ENCODE measurements around the gene ZNF865. TPM values are rescaled to one million over a fixed set of nuclear protein-coding genes. Genes with fewer than 3 reads are reported as not detected.

ZNF865 gene
- total RNA-seq, 1 donor from 2014 or later = 0.49 TPM

DNA sequence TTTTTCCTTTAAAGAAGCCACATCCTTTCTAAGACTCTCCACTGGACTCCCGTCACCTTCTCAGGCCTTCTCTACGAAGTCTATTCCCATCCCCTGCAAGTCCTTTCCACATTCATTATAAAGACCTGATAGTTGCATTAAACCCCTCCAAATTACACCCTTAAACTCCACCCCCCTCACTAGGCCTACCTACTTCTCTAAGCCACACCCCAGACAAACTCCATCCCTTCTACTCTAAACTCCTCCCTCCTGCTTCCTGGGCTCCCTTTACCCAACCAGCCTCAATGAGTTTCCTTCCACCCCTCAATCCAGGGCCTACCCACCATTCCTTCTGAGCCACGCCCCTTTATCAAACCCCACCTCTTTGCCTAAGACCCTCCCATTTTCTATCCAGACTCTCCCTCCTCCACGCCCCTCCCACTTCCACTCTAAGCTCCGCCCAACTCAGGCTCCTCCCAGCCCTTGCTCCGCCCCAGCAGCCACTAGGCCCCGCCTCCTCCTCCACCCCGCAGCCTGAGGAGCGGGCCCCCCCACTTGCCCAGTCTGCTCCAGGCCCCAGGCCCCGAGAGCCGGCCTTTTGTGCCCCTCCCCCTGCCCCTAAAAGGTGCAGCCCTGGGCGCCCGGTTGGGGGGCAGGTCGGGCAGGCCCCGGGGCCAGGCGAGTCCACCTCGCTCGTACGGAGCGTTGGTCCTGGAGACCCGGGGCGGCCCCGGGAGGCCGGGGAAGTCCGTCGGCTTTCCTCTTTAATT, 6.6 kb upstream of the ZNF865 start:
- H3K27me3 Mint-ChIP-seq (ENCODE audit: insufficient read depth, low read depth) = peaks cover 7% of the 10 kb centered on the region
- peak overlapping the region; percentile 73 for H3K4me3 ChIP-seq
- no peaks in the 10 kb centered on the region for H4K20me1 ChIP-seq (ENCODE audit: low read depth)
- H3K79me2 ChIP-seq (ENCODE audit: low read depth) = peaks cover 16% of the 10 kb centered on the region
- H3K9me3 Mint-ChIP-seq = peaks cover 14% of the 10 kb centered on the region
- no peaks in the 10 kb centered on the region for H3K27me3 ChIP-seq
- peak overlapping the region; percentile 98 for H3K27ac ChIP-seq
- peaks cover 17% of the 10 kb centered on the region for H3K36me3 ChIP-seq
- peak overlapping the region; percentile 72 for H3K4me2 ChIP-seq
- H3K9ac ChIP-seq = peak overlapping the region; percentile 92
- peak overlapping the region; percentile 98 for H3K4me3 Mint-ChIP-seq
- peak; percentile 96 for DNase-seq (ENCODE audit: low spot score)
- H3F3A ChIP-seq (ENCODE audit: low read depth) = peaks cover 52% of the 10 kb centered on the region
- no peaks in the 10 kb centered on the region for H3K9me3 ChIP-seq (ENCODE audit: low read depth)
- H2AFZ ChIP-seq (replicated peaks) = no peak overlapping the region
- TF ChIP-seq, protein P1, sequence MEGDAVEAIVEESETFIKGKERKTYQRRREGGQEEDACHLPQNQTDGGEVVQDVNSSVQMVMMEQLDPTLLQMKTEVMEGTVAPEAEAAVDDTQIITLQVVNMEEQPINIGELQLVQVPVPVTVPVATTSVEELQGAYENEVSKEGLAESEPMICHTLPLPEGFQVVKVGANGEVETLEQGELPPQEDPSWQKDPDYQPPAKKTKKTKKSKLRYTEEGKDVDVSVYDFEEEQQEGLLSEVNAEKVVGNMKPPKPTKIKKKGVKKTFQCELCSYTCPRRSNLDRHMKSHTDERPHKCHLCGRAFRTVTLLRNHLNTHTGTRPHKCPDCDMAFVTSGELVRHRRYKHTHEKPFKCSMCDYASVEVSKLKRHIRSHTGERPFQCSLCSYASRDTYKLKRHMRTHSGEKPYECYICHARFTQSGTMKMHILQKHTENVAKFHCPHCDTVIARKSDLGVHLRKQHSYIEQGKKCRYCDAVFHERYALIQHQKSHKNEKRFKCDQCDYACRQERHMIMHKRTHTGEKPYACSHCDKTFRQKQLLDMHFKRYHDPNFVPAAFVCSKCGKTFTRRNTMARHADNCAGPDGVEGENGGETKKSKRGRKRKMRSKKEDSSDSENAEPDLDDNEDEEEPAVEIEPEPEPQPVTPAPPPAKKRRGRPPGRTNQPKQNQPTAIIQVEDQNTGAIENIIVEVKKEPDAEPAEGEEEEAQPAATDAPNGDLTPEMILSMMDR (IDR thresholded peaks at IDR 0.05) = no peak
- TF ChIP-seq EZH2 (IDR thresholded peaks at IDR 0.05) (no peak), EZH2phosphoT487 (IDR thresholded peaks at IDR 0.05) (no peak)
- peaks cover 38% of the 10 kb centered on the region for H3K36me3 Mint-ChIP-seq
- H3K4me1 ChIP-seq = peaks cover 6% of the 10 kb centered on the region
- peaks cover 29% of the 10 kb centered on the region for H3K4me1 Mint-ChIP-seq
- H3K27ac Mint-ChIP-seq = peak overlapping the region; percentile 8

DNA sequence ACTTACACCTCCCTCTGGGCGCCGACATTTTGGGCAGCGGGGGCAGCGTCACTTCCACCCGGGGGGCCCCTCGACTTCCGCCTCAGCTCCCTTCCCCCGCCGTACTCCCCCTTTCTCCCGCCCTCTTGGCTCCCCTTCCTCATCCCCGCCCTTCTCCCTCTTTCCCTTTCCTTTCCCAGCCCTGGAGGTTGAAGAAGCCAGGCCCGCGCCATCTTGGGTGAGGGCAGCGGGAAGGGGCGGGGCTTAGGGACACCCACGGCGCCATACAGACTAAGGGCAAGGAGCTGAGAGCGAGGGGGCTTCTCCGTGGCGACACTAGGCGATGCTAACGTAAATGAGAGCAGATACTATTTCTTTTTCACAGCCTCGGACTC, 6.0 kb upstream of the ZNF865 start, which contains the start of gene FIZ1:
Gene FIZ1 (minus strand): TSS at position 50 of the 374 bp plus-strand sequence. CDS start 1,652 bp downstream, outside the sequence.
- peak within 1 kb of the TSS; percentile 89 for H3K4me2 ChIP-seq
- H3K27ac Mint-ChIP-seq = peak within 1 kb of the TSS; percentile 100
- H3K4me3 Mint-ChIP-seq = peak within 1 kb of the TSS; percentile 98
- peaks cover 16% of the 10 kb centered on the region for H3K79me2 ChIP-seq (ENCODE audit: low read depth)
- DNase-seq (ENCODE audit: low spot score) = peak; percentile 99
- H3K27ac ChIP-seq = peak within 1 kb of the TSS; percentile 98
- H3K4me1 Mint-ChIP-seq = peaks cover 30% of the 10 kb centered on the region
- no peaks in the 10 kb centered on the region for H3K27me3 ChIP-seq
- peak within 1 kb of the TSS; percentile 92 for H3K9ac ChIP-seq
- peaks cover 58% of the 10 kb centered on the region for H3F3A ChIP-seq (ENCODE audit: low read depth)
- peak within 1 kb of the TSS; percentile 85 for H2AFZ ChIP-seq (replicated peaks)
- peaks cover 14% of the 10 kb centered on the region for H3K9me3 Mint-ChIP-seq
- peaks cover 38% of the 10 kb centered on the region for H3K36me3 Mint-ChIP-seq
- H3K27me3 Mint-ChIP-seq (ENCODE audit: insufficient read depth, low read depth) = peaks cover 7% of the 10 kb centered on the region
- no peaks in the 10 kb centered on the region for H4K20me1 ChIP-seq (ENCODE audit: low read depth)
- H3K4me1 ChIP-seq = peaks cover 6% of the 10 kb centered on the region
- TF ChIP-seq EZH2 (IDR thresholded peaks at IDR 0.05) = no peak
- TF ChIP-seq EZH2phosphoT487 (IDR thresholded peaks at IDR 0.05) = no peak
- TF ChIP-seq, protein P1 (IDR thresholded peaks at IDR 0.05) = no peak
- no peaks in the 10 kb centered on the region for H3K9me3 ChIP-seq (ENCODE audit: low read depth)
- H3K36me3 ChIP-seq = peaks cover 17% of the 10 kb centered on the region
- H3K4me3 ChIP-seq = peak within 1 kb of the TSS; percentile 73

DNA sequence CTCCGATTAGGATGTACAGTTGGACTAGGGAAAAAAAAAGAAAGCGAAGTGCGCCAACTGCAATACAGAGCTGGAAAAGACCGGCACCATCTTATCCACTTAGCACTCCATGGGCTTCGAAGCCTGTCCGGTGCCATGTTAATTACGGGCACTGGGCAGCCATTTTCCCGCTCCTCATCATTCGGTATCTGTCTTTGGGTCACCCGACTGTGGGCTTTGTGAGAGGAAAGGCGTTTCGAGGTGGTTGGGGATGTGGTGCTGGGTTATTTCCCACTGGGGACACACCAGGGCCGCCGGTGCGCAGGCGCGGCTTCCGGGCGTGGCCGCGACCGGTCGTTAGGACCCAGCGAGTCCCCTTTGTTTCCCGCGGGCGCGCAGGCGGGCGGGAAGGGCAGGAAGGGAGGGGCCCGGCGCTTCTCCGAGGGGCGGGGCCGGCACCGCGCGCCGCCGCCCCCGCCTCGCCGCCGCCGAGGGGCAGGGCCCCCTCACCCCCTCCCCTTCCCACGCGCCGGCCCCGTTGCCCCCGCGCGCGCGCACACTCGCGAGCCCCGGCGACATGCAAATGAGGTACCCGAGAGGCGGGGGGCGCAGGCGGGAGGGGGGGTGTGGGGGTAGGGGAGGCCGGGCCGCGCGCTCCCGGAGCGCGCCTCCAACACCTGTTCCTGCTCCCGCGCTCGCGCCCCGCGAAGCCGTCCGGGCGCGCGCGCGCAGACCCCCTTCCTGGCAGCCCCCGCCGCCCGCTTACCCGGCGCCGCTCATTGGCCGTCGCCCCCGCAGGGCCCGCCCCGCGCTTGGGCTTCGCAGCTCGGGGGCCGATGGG, 5.4 kb upstream of the ZNF865 start, which contains the start of gene ZNF524:
Gene ZNF524 (plus strand): TSS at position 447 of the 820 bp plus-strand sequence. CDS start 1,825 bp downstream, outside the sequence.
- Histone ChIP-seq H3K9me3 (ENCODE audit: low read depth) (no peaks in the 10 kb centered on the region), H3K4me3 (peak within 1 kb of the TSS; percentile 73), H3K79me2 (ENCODE audit: low read depth) (peaks cover 16% of the 10 kb centered on the region), H3K27me3 (no peaks in the 10 kb centered on the region), H3K4me2 (peak within 1 kb of the TSS; percentile 89), H3K27ac (peak within 1 kb of the TSS; percentile 98), H3K9ac (peak within 1 kb of the TSS; percentile 92), H2AFZ (replicated peaks) (peak within 1 kb of the TSS; percentile 85), H4K20me1 (ENCODE audit: low read depth) (no peaks in the 10 kb centered on the region), H3F3A (ENCODE audit: low read depth) (peaks cover 64% of the 10 kb centered on the region), H3K36me3 (peaks cover 12% of the 10 kb centered on the region), H3K4me1 (peaks cover 6% of the 10 kb centered on the region)
- peak within 1 kb of the TSS; percentile 98 for H3K4me3 Mint-ChIP-seq
- peaks cover 14% of the 10 kb centered on the region for H3K9me3 Mint-ChIP-seq
- TF ChIP-seq, protein P1 (IDR thresholded peaks at IDR 0.05) = no peak
- no peak for TF ChIP-seq EZH2 (IDR thresholded peaks at IDR 0.05)
- no peak for TF ChIP-seq EZH2phosphoT487 (IDR thresholded peaks at IDR 0.05)
- DNase-seq (ENCODE audit: low spot score) = peak; percentile 96
- peaks cover 33% of the 10 kb centered on the region for H3K36me3 Mint-ChIP-seq
- peaks cover 35% of the 10 kb centered on the region for H3K4me1 Mint-ChIP-seq
- H3K27me3 Mint-ChIP-seq (ENCODE audit: insufficient read depth, low read depth) = peaks cover 7% of the 10 kb centered on the region
- peak within 1 kb of the TSS; percentile 100 for H3K27ac Mint-ChIP-seq

Measured in neural progenitor cell (in vitro differentiated cells).